Loucy (cell line): Measurements from ENCODE around the gene AMN.

Experiments
- CTCF ChIP-seq: fragments of 200-600 bp; sonication (generic); conservative IDR thresholded peaks from 2 replicates; pipeline ENCODE4 v1.5.1; 2014; ENCODE audit warnings: mild to moderate bottlenecking, antibody characterized with exemption, low read length
- EZH2phosphoT487 ChIP-seq: fragments of 200-600 bp; IDR thresholded peaks from 2 replicates; pipeline ENCODE4 v1.6.1; 2018; ENCODE audit warnings: antibody characterized with exemption, mild to moderate bottlenecking, moderate library complexity, borderline replicate concordance

GRCh38 chr14:102945346-102946130, 23.1 kb downstream of the AMN start:
- TF ChIP-seq CTCF (no peak), EZH2phosphoT487 (no peak)
